ENCODE measurements around the gene KLHL6. TPM values are rescaled to one million over a fixed set of nuclear protein-coding genes. Genes with fewer than 3 reads are reported as not detected.

Gene KLHL6
- total and polyA plus RNA-seq, 8 donors, result 0.19 to 4.6 (median 0.31) TPM

DNA sequence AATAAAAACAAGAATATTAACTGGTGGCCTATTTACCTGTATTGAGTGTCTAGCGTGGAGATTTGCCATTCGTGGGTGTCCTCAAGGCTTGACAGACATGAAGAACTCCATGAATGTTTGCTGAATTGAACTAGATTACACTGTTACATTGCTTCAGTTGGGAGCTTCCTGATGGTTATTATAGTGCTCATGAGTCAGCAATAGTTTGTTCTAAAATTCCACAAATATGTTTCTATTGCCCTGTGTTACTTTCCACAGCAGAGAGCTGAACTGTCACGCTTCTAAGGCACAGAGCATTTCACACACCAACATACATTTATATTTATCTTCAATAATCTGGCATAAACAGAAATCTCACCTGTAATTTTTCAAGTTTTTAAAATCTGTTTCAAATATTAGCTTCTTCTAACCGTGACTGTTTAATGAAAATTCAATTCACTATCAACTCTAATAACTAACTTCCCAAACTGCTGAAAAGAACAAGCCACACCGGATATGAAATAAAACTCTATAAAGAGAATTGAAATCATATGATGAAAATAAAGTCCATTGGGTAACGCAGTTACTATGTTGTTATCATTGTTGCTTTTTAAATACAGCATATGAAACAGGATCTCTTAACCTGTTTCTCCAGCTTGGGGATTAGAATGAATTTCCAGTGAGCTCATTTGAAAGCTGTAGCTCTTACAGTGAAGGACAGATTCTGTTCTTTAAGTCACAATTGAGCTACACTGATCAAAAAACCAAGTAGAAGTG lies 65.9 kb downstream of the KLHL6 start:
- no peak overlapping the region for H3K27ac ChIP-seq
- H3K36me3 ChIP-seq, result no peaks in the 10 kb centered on the region
- no peaks in the 10 kb centered on the region for H3K4me1 ChIP-seq
- DNase-seq (no peak), ATAC-seq (no peak), FAIRE-seq (no peak)
- WGBS, 2 donors, result 67 to 90% methylated on average over 6 of the region's 6 CpGs
- intact Hi-C loops (cut with DNase I), result loop anchor here in 1 of 3 donors (10.0 kb wide), 1 partner anchor 275 kb away; no protein-coding TSS in a partner anchor
- H3K4me3 ChIP-seq, result no peak overlapping the region
- no peaks in the 10 kb centered on the region for H3K27me3 ChIP-seq
- TF ChIP-seq, protein P1, sequence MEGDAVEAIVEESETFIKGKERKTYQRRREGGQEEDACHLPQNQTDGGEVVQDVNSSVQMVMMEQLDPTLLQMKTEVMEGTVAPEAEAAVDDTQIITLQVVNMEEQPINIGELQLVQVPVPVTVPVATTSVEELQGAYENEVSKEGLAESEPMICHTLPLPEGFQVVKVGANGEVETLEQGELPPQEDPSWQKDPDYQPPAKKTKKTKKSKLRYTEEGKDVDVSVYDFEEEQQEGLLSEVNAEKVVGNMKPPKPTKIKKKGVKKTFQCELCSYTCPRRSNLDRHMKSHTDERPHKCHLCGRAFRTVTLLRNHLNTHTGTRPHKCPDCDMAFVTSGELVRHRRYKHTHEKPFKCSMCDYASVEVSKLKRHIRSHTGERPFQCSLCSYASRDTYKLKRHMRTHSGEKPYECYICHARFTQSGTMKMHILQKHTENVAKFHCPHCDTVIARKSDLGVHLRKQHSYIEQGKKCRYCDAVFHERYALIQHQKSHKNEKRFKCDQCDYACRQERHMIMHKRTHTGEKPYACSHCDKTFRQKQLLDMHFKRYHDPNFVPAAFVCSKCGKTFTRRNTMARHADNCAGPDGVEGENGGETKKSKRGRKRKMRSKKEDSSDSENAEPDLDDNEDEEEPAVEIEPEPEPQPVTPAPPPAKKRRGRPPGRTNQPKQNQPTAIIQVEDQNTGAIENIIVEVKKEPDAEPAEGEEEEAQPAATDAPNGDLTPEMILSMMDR (IDR thresholded peaks at IDR 0.05), result no peak
- H3K9me3 ChIP-seq, result no peaks in the 10 kb centered on the region

DNA sequence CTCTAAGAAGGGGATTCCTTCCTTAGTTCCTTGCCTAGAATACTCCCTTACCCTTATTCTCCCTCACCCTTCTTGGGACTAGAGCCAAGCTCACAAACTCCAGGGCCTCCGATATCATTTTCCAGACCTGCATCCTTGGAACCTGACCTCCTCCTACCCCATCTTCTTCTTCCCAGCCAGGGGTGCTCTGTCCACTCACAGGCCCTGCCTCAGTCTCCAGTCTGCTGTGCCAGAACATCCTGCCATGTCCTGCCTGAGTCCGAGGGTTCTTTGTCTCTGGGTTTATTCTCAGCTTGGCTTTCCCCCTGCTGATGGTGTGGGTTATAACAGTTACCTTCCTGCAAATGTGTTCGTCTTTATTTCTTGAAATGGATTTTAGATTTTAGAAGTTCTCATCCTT lies 67.2 kb downstream of the KLHL6 start:
- H3K9me3 ChIP-seq, result no peaks in the 10 kb centered on the region
- H3K4me1 ChIP-seq, result no peaks in the 10 kb centered on the region
- 75 to 89% methylated on average over 3 of the region's 3 CpGs for WGBS, 2 donors
- intact Hi-C loops (cut with DNase I), result loop anchor here in 1 of 3 donors (10.0 kb wide), 1 partner anchor 276 kb away; no protein-coding TSS in a partner anchor
- TF ChIP-seq, protein P1 (IDR thresholded peaks at IDR 0.05), result no peak
- no peaks in the 10 kb centered on the region for H3K27me3 ChIP-seq
- ATAC-seq (no peak), FAIRE-seq (no peak), DNase-seq (no peak)
- H3K36me3 ChIP-seq, result no peaks in the 10 kb centered on the region
- H3K4me3 ChIP-seq, result no peak overlapping the region
- no peak overlapping the region for H3K27ac ChIP-seq

DNA sequence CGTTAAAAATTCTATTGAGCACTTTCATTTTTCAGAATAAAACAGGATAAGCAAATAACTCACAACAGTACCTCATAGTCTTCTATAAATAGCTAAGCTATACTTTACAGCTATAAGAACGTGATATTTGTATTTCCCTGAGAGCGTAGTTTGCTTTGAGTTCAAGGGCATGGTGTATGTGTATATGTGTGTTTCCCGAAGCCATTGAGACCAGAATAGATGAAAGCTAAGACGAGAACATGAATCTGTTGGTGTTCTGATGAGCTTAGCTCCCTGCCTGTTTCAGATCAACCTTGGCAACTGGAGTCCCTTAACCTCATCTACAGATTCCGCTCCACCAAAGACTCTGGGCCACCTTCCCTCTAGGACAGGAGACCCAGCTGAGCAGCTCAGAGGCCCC lies 67.6 kb downstream of the KLHL6 start:
- H3K4me3 ChIP-seq, result no peak overlapping the region
- no peaks in the 10 kb centered on the region for H3K9me3 ChIP-seq
- TF ChIP-seq, protein P1 (IDR thresholded peaks at IDR 0.05), result no peak
- intact Hi-C loops (cut with DNase I), result loop anchor here in 1 of 3 donors (10.0 kb wide), 1 partner anchor 277 kb away; no protein-coding TSS in a partner anchor
- FAIRE-seq (no peak), ATAC-seq (no peak), DNase-seq (no peak)
- no peak overlapping the region for H3K27ac ChIP-seq
- no peaks in the 10 kb centered on the region for H3K27me3 ChIP-seq
- WGBS, 2 donors, result 68 to 75% methylated on average over 6 of the region's 6 CpGs
- H3K4me1 ChIP-seq, result no peaks in the 10 kb centered on the region
- no peaks in the 10 kb centered on the region for H3K36me3 ChIP-seq

DNA sequence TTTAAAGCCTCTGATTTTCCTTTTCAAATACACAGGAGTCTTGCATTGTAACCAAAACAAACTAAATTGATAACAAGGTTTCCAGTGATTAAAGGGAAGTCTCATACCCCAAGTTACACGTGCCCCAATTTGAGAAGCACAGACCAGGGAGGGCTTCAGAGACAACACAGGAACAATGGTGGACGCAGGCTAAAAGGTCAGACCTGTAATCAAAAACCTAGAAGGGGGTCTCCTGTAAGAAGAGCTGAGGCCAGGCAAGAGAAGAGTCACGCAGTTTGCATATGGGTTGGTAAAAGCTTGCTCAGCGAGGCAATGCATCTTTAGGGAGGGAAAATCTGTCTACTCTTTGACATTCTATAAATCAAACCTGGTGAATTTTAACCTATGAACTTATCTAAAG lies 68.5 kb downstream of the KLHL6 start:
- no peak for FAIRE-seq
- no peaks in the 10 kb centered on the region for H3K4me1 ChIP-seq
- H3K36me3 ChIP-seq, result no peaks in the 10 kb centered on the region
- H3K27me3 ChIP-seq, result no peaks in the 10 kb centered on the region
- no peak for ATAC-seq
- no peak overlapping the region for H3K27ac ChIP-seq
- no peaks in the 10 kb centered on the region for H3K9me3 ChIP-seq
- 62 to 66% methylated on average over 4 of the region's 4 CpGs for WGBS, 2 donors
- TF ChIP-seq, protein P1 (IDR thresholded peaks at IDR 0.05), result no peak
- intact Hi-C loops (cut with DNase I), result loop anchor here in 1 of 3 donors (10.0 kb wide), 1 partner anchor 278 kb away; no protein-coding TSS in a partner anchor
- DNase-seq, result no peak
- no peak overlapping the region for H3K4me3 ChIP-seq

DNA sequence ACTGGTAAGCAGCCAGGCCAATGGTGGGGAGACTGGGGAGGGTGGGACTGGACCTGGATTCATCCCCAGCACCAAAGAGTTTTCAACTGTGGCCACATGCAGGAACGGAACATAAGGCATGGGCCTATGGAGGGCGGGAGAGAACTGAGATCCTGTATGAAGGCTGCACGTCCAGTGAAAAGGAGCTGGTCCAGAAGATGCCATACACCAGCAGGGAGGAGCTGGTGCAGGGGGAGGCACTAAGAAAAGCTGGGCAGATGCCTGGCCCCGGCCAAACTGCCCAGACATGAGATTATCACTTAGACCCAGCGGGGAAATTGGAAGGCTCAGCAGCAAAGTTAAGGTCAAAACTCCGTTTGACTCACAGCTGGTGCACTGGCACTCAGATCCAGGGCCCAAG lies 69.0 kb downstream of the KLHL6 start:
- DNase-seq (no peak), ATAC-seq (no peak), FAIRE-seq (no peak)
- H3K4me3 ChIP-seq, result no peak overlapping the region
- no peaks in the 10 kb centered on the region for H3K9me3 ChIP-seq
- no peaks in the 10 kb centered on the region for H3K27me3 ChIP-seq
- WGBS, 2 donors, result 80 to 84% methylated on average over 6 of the region's 6 CpGs
- intact Hi-C loops (cut with DNase I), result loop anchor here in 1 of 3 donors (10.0 kb wide), 1 partner anchor 278 kb away; no protein-coding TSS in a partner anchor
- TF ChIP-seq, protein P1 (IDR thresholded peaks at IDR 0.05), result no peak
- H3K36me3 ChIP-seq, result no peaks in the 10 kb centered on the region
- H3K4me1 ChIP-seq, result no peaks in the 10 kb centered on the region
- H3K27ac ChIP-seq, result no peak overlapping the region

Measured in pancreas (tissue), 10 donors.